WTC11 (cell line): Measurements from ENCODE around the gene UBR2. TPM values are rescaled to one million over a fixed set of nuclear protein-coding genes. Genes with fewer than 3 reads are reported as not detected.
"Not testable (repeated sequence)": the region's sequence is repeated elsewhere in the genome, so short reads cannot be mapped to it uniquely, and the experiment has no call there.

ENCODE experiments used
- ATAC-seq: fragments of 200-7000 bp; cut with Tn5 transposase; 2 replicates; pipeline ENCODE4 v1.10.0; 2021; ENCODE audit warnings: mild to moderate bottlenecking, moderate library complexity
- CTCF ChIA-PET: fragments of 300-600 bp; sonication (Branson Sonifier 250); formaldehyde crosslinking; loops from one replicate; lab custom pipeline; 2021; ENCODE audit warnings: antibody characterized with exemption; lab: Charles Lee
- POLR2A ChIA-PET: fragments of 350-600 bp; sonication (Branson Sonifier 250); formaldehyde crosslinking; loops from one replicate; lab custom pipeline; 2021; ENCODE audit warnings: antibody characterized with exemption; lab: Charles Lee
- DNase-seq: peaks from one replicate; pipeline ENCODE4 v3.0.0; 2021; ENCODE audit warnings: low spot score
- H3K27ac Mint-ChIP-seq: 2 replicates; pipeline ENCODE4 v1.8.0; 2021; ENCODE audit warnings: mixed read lengths
- H3K27me3 Mint-ChIP-seq: 2 replicates; pipeline ENCODE4 v1.8.0; 2021; ENCODE audit warnings: low read depth, mild to moderate bottlenecking, moderate library complexity, mixed read lengths
- H3K36me3 Mint-ChIP-seq: 2 replicates; pipeline ENCODE4 v1.8.0; 2021; ENCODE audit warnings: mixed read lengths
- H3K4me1 Mint-ChIP-seq: 2 replicates; pipeline ENCODE4 v1.8.0; 2022; ENCODE audit warnings: mixed read lengths
- H3K4me3 Mint-ChIP-seq: 2 replicates; pipeline ENCODE4 v1.8.0; 2021; ENCODE audit warnings: mild to moderate bottlenecking, moderate library complexity, mixed read lengths
- H3K9me3 Mint-ChIP-seq: 2 replicates; pipeline ENCODE4 v1.8.0; 2021; ENCODE audit warnings: mixed read lengths
- ARID4B ChIP-seq: sonication (generic); formaldehyde crosslinking; IDR thresholded peaks from 2 replicates; pipeline ENCODE4 v1.8.0; 2023; ENCODE audit warnings: missing genetic modification reagents, mild to moderate bottlenecking, borderline replicate concordance
- CBFB ChIP-seq: sonication (generic); formaldehyde crosslinking; IDR thresholded peaks from 2 replicates; pipeline ENCODE4 v1.8.1; 2022; ENCODE audit warnings: mild to moderate bottlenecking, low read depth, missing genetic modification reagents
- FOXJ3 ChIP-seq: sonication (generic); formaldehyde crosslinking; IDR thresholded peaks from 2 replicates; pipeline ENCODE4 v1.9.0; 2021; ENCODE audit warnings: missing genetic modification reagents, mild to moderate bottlenecking, borderline replicate concordance
- HMGA2 ChIP-seq: fragments of 250-450 bp; sonication (Bioruptor Pico); IDR thresholded peaks from 2 replicates; pipeline ENCODE4 v1.4.0; 2021; ENCODE audit warnings: mild to moderate bottlenecking, moderate library complexity
- JAZF1 ChIP-seq: fragments of 250-450 bp; sonication (Bioruptor Pico); IDR thresholded peaks from 2 replicates; pipeline ENCODE4 v1.9.0; 2021; ENCODE audit warnings: moderate library complexity, mild to moderate bottlenecking, inconsistent platforms
- KAT7 ChIP-seq: sonication (generic); formaldehyde crosslinking; IDR thresholded peaks from 2 replicates; pipeline ENCODE4 v1.8.1; 2023; ENCODE audit warnings: missing genetic modification reagents, mild to moderate bottlenecking, borderline replicate concordance
- MYBL2 ChIP-seq: sonication (generic); formaldehyde crosslinking; IDR thresholded peaks from 2 replicates; pipeline ENCODE4 v1.8.1; 2023; ENCODE audit warnings: mild to moderate bottlenecking, moderate library complexity, missing genetic modification reagents
- OVOL2 ChIP-seq: fragments of 250-450 bp; sonication (Bioruptor Pico); IDR thresholded peaks from 2 replicates; pipeline ENCODE4 v1.9.0; 2021; ENCODE audit warnings: mild to moderate bottlenecking, borderline replicate concordance
- ZNF138 ChIP-seq: sonication (generic); formaldehyde crosslinking; conservative IDR thresholded peaks from 2 replicates; pipeline ENCODE4 v1.8.1; 2022; ENCODE audit warnings: mild to moderate bottlenecking, moderate library complexity, missing genetic modification reagents
- ZNF219 ChIP-seq: sonication (generic); formaldehyde crosslinking; IDR thresholded peaks from 2 replicates; pipeline ENCODE4 v1.8.0; 2023; ENCODE audit warnings: missing genetic modification reagents, mild to moderate bottlenecking, borderline replicate concordance
- total RNA-seq: library from RNA; stranded (reverse); gene quantifications from 3 replicates; pipeline ENCODE4 v1.2.3, GENCODE V29; 2021
- TF ChIP-seq, protein P1 (sequence below): fragments of 250-450 bp; sonication (Bioruptor Pico); IDR thresholded peaks from 2 replicates; pipeline ENCODE4 v1.9.0; 2021; ENCODE audit warnings: mild to moderate bottlenecking
- TF ChIP-seq, protein P2 (sequence below): sonication (generic); formaldehyde crosslinking; IDR thresholded peaks from 2 replicates; pipeline ENCODE4 v1.8.0; 2022; ENCODE audit warnings: mild to moderate bottlenecking, missing genetic modification reagents
- TF ChIP-seq, protein P3 (sequence below): sonication (generic); formaldehyde crosslinking; IDR thresholded peaks from 2 replicates; pipeline ENCODE4 v1.8.1; 2022; ENCODE audit warnings: missing genetic modification reagents, borderline replicate concordance
- TF ChIP-seq, protein P4 (sequence below): sonication (generic); formaldehyde crosslinking; IDR thresholded peaks from 2 replicates; pipeline ENCODE4 v1.8.1; 2022; ENCODE audit warnings: mild to moderate bottlenecking, missing genetic modification reagents, moderate library complexity, borderline replicate concordance

UBR2 gene
- total RNA-seq, 1 experiment from 2014 or later = 18.8 TPM

DNA sequence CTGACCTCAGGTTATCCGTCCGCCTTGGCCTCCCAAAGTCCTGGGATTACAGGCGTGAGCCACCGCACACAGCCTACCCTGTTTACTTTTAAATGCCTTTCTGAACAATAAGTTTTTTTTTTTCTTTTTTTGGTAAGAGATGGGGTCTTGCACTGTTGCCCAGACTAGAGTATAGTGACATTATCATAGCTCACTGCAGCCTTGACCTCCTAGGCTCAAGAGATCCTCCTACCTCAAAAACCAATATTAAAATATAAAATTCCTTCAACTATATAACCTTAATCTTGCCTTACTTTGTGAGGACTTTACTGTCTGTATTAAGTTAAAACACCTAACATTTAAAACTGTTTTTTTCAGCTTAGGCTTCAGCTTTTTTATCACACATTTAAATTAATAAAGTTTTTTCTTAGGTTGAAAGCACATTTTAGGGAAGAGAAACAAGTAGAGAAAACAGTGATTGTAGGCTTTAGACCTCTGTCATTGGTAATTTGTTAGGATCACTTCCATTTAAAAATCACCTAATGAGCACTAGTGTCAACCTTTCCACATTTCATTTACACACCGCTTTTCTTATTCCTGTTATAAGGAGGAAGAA is 2.9 kb downstream of the UBR2 start:
- POLR2A ChIA-PET = no interaction called here
- no peak for ATAC-seq
- H3K36me3 Mint-ChIP-seq = peaks cover 12% of the 10 kb centered on the region; the same call in 1 of the 2 replicates
- no peaks in the 10 kb centered on the region for H3K9me3 Mint-ChIP-seq
- peak overlapping the region; percentile 63; the same call in 1 of the 2 replicates for H3K27ac Mint-ChIP-seq
- peaks cover 9% of the 10 kb centered on the region for H3K4me1 Mint-ChIP-seq
- CTCF ChIA-PET = interaction anchor here (1.3 to 7.8 kb wide), 2 partner anchors 19 kb away, joined by 4 to 82 read pairs; no protein-coding TSS in a partner anchor
- no peaks in the 10 kb centered on the region for H3K27me3 Mint-ChIP-seq
- DNase-seq = no peak
- TF ChIP-seq, protein P1, sequence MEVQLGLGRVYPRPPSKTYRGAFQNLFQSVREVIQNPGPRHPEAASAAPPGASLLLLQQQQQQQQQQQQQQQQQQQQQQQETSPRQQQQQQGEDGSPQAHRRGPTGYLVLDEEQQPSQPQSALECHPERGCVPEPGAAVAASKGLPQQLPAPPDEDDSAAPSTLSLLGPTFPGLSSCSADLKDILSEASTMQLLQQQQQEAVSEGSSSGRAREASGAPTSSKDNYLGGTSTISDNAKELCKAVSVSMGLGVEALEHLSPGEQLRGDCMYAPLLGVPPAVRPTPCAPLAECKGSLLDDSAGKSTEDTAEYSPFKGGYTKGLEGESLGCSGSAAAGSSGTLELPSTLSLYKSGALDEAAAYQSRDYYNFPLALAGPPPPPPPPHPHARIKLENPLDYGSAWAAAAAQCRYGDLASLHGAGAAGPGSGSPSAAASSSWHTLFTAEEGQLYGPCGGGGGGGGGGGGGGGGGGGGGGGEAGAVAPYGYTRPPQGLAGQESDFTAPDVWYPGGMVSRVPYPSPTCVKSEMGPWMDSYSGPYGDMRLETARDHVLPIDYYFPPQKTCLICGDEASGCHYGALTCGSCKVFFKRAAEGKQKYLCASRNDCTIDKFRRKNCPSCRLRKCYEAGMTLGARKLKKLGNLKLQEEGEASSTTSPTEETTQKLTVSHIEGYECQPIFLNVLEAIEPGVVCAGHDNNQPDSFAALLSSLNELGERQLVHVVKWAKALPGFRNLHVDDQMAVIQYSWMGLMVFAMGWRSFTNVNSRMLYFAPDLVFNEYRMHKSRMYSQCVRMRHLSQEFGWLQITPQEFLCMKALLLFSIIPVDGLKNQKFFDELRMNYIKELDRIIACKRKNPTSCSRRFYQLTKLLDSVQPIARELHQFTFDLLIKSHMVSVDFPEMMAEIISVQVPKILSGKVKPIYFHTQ (CRISPR knock-in tag) = no peak
- TF ChIP-seq ZNF219 (CRISPR knock-in tag) (no peak), CBFB (no peak), ARID4B (CRISPR knock-in tag) (no peak), HMGA2 (CRISPR knock-in tag) (no peak), JAZF1 (no peak), MYBL2 (CRISPR knock-in tag) (no peak), KAT7 (CRISPR knock-in tag) (no peak), ZNF138 (no peak), FOXJ3 (no peak), OVOL2 (CRISPR knock-in tag) (no peak)
- TF ChIP-seq, protein P2, sequence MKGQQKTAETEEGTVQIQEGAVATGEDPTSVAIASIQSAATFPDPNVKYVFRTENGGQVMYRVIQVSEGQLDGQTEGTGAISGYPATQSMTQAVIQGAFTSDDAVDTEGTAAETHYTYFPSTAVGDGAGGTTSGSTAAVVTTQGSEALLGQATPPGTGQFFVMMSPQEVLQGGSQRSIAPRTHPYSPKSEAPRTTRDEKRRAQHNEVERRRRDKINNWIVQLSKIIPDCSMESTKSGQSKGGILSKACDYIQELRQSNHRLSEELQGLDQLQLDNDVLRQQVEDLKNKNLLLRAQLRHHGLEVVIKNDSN (CRISPR knock-in tag) = no peak
- TF ChIP-seq, protein P3, sequence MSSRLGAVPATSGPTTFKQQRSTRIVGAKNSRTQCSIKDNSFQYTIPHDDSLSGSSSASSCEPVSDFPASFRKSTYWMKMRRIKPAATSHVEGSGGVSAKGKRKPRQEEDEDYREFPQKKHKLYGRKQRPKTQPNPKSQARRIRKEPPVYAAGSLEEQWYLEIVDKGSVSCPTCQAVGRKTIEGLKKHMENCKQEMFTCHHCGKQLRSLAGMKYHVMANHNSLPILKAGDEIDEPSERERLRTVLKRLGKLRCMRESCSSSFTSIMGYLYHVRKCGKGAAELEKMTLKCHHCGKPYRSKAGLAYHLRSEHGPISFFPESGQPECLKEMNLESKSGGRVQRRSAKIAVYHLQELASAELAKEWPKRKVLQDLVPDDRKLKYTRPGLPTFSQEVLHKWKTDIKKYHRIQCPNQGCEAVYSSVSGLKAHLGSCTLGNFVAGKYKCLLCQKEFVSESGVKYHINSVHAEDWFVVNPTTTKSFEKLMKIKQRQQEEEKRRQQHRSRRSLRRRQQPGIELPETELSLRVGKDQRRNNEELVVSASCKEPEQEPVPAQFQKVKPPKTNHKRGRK (CRISPR knock-in tag) = no peak
- TF ChIP-seq, protein P4, sequence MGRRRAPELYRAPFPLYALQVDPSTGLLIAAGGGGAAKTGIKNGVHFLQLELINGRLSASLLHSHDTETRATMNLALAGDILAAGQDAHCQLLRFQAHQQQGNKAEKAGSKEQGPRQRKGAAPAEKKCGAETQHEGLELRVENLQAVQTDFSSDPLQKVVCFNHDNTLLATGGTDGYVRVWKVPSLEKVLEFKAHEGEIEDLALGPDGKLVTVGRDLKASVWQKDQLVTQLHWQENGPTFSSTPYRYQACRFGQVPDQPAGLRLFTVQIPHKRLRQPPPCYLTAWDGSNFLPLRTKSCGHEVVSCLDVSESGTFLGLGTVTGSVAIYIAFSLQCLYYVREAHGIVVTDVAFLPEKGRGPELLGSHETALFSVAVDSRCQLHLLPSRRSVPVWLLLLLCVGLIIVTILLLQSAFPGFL (CRISPR knock-in tag) = no peak
- no peak overlapping the region for H3K4me3 Mint-ChIP-seq

DNA sequence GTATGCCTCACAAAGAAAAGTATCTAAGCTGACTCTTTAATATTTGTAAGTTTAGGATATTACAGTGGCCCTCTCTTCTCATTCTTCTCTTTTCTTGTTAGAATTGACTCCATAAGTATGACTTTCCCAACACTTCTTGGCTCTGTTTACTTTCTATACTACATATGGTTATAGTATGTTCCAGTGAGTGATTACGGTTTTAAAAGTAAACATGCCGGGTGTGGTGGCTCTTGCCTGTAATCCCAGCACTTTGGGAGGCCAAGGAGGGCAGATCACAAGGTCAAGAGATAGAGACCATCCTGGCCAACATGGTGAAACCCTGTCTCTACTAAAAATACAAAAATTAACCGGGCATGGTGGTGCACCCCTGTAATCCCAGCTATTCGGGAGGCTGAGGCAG is 3.4 kb downstream of the UBR2 start:
- H3K9me3 Mint-ChIP-seq, DNase-seq, H3K4me3 Mint-ChIP-seq, ATAC-seq, H3K27me3 Mint-ChIP-seq, POLR2A ChIA-PET: not testable (repeated sequence)
- CTCF ChIA-PET = interaction anchor here (1.3 kb wide), 1 partner anchor 20 kb away, joined by 4 read pairs; no protein-coding TSS in a partner anchor
- H3K4me1 Mint-ChIP-seq = peaks cover 14% of the 10 kb centered on the region
- H3K36me3 Mint-ChIP-seq = peaks cover 12% of the 10 kb centered on the region; the same call in 1 of the 2 replicates
- peak overlapping the region; percentile 63 for H3K27ac Mint-ChIP-seq
